Activated CD4-positive, alpha-beta T cell treated with anti-CD3 and anti-CD28 coated beads, Interleukin-2, amount 10 ng/mL, durations not matched to agents 24 days and 14 days (primary cell): ENCODE data around the gene NPRL2. TPM values are rescaled to one million over a fixed set of nuclear protein-coding genes. Genes with fewer than 3 reads are reported as not detected.

Experiments used
- DNase-seq: peaks from one replicate; pipeline ENCODE4 v3.0.0; 2022
- H3K27ac Mint-ChIP-seq: one replicate; pipeline ENCODE4 v1.8.0; 2022; ENCODE audit warnings: mild to moderate bottlenecking, mixed read lengths
- H3K27me3 Mint-ChIP-seq: one replicate; pipeline ENCODE4 v1.8.0; 2022; ENCODE audit warnings: mixed read lengths
- H3K36me3 Mint-ChIP-seq: one replicate; pipeline ENCODE4 v1.8.0; 2022; ENCODE audit warnings: low read depth, mild to moderate bottlenecking, mixed read lengths
- H3K4me1 Mint-ChIP-seq: one replicate; pipeline ENCODE4 v1.8.0; 2021; ENCODE audit warnings: mixed read lengths
- H3K4me3 Mint-ChIP-seq: one replicate; pipeline ENCODE4 v1.8.0; 2022; ENCODE audit warnings: mild to moderate bottlenecking, moderate library complexity, mixed read lengths
- H3K9me3 Mint-ChIP-seq: one replicate; pipeline ENCODE4 v1.8.0; 2021; ENCODE audit warnings: mixed read lengths
- intact Hi-C: fragments of 100-400 bp; cut with micrococcal nuclease; formaldehyde crosslinking; loops from one replicate; pipeline ENCODE4 v1.15.1; 2023
- total RNA-seq: library from RNA; stranded (reverse); gene quantifications from 2 replicates; pipeline ENCODE4 v1.2.3, GENCODE V29; 2022

NPRL2 gene
- total RNA-seq, 1 donor from 2014 or later: 43.0 TPM

DNA sequence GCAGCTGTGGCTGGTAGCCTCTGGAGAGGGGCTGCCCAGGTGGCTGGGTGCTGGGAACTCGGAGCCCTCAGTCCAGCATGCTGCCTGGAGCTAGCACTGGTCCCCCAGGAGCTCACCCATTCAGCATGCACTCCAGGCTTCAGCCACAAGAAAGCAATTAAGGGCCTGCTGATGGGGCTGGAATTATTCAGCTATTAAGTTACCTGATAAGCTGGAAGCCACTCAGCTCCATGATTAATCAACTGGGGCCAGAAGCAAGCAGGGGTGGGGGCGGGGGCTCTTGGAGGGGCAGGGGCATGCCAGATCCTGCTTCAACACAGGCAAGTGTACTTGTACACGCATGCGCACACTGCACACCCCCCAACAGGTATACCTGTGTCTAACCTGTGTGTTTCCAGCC lies 30.8 kb upstream of the NPRL2 start:
- peaks cover 2% of the 10 kb centered on the region for H3K27me3 Mint-ChIP-seq
- H3K4me3 Mint-ChIP-seq: no peak overlapping the region
- no peak overlapping the region for H3K27ac Mint-ChIP-seq
- H3K36me3 Mint-ChIP-seq: no peaks in the 10 kb centered on the region
- intact Hi-C loops: no loop called here
- no peak for DNase-seq
- no peaks in the 10 kb centered on the region for H3K9me3 Mint-ChIP-seq
- no peaks in the 10 kb centered on the region for H3K4me1 Mint-ChIP-seq

- Mint-ChIP-seq H3K4me1 (no peaks in the 10 kb centered on the region), H3K9me3 (no peaks in the 10 kb centered on the region), H3K27me3 (no peaks in the 10 kb centered on the region), H3K36me3 (no peaks in the 10 kb centered on the region), H3K27ac (no peak overlapping the region), H3K4me3 (no peak overlapping the region)
- DNase-seq: no peak
- intact Hi-C loops: no loop called here
These were observed 30.0 kb upstream of the NPRL2 start for GRCh38 chr3:50380405-50381085.

DNA sequence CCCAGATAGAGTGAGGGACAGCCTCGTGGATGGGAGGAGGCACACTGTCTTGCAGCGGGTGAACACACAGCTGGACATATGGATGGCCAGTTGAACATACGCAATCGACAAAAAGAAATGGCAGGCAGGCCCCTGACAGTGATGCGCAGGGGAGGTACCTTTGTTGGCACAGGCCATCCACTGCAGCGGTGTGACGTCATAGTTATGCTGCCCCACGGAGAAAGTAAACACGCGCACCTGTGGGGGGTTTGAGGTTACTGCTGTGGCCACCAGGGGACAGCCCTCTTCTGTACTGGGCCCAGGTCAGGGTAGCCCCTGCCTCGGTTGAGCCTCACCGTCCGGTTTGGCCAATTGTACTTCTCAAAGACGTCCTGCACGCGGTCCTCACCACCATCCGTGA lies 28.2 kb upstream of the NPRL2 start:
- H3K27ac Mint-ChIP-seq: no peak overlapping the region
- H3K4me3 Mint-ChIP-seq: no peak overlapping the region
- H3K27me3 Mint-ChIP-seq: no peaks in the 10 kb centered on the region
- no peaks in the 10 kb centered on the region for H3K4me1 Mint-ChIP-seq
- intact Hi-C loops: no loop called here
- DNase-seq: no peak
- H3K36me3 Mint-ChIP-seq: no peaks in the 10 kb centered on the region
- H3K9me3 Mint-ChIP-seq: no peaks in the 10 kb centered on the region

DNA sequence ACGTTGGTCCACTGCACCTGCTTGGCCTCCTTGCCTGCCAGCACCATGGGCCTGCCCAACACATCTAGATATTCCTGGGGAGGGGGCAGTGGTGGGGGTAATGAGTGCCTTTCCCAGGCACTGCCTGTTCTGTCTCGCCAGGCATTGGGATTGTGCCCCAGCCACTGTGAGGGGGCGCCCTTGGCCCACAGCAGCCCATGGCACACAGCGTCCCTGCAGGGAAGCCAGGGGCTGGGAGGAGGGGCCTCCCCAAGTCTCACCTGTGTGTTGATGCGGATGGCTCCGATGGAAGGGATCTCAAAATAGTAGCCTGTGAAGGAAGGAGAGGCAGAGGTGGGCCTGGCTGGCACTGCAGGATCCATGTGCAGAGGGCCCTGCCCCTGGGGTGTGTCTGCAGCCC lies 27.4 kb upstream of the NPRL2 start:
- H3K4me3 Mint-ChIP-seq: no peak overlapping the region
- no peaks in the 10 kb centered on the region for H3K27me3 Mint-ChIP-seq
- H3K27ac Mint-ChIP-seq: no peak overlapping the region
- DNase-seq: no peak
- peaks cover 2% of the 10 kb centered on the region for H3K4me1 Mint-ChIP-seq
- H3K36me3 Mint-ChIP-seq: no peaks in the 10 kb centered on the region
- no peaks in the 10 kb centered on the region for H3K9me3 Mint-ChIP-seq
- intact Hi-C loops: no loop called here

DNA sequence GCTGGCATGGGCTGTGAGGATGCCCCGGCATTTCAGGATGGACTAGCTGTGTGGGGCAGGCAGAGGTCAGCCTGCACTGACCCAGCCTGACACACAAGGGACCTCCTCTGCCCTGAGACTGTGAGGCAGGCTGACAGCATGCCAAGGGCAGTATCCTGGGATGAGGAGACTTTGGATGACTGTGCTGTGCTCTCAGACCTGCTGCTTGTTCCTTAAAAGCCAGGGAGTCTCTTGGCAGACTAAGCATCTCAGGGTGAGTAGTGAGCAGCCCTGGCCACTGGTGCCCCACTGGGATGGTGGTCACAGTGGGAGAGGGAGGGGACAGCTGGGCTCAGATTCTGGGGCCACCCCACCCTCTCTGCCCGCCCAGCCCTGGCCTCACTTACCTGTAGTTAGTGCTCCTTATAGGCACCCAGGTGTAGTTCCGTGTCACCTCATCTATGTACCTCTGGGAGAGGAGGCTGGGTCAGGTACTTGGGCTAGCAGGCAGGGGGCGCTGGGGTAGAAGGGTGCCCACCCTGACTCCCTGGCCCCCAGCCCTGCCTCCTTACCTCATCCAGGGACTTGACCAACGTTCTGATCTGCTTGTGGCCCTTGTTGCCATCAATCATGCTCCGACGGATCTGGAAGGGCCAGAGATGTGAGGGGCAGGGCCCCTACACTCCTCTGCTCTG lies 24.8 kb upstream of the NPRL2 start:
- Mint-ChIP-seq H3K9me3 (no peaks in the 10 kb centered on the region), H3K4me1 (peaks cover 4% of the 10 kb centered on the region), H3K27me3 (peaks cover 3% of the 10 kb centered on the region), H3K4me3 (no peak overlapping the region), H3K27ac (no peak overlapping the region), H3K36me3 (no peaks in the 10 kb centered on the region)
- DNase-seq: no peak
- intact Hi-C loops: no loop called here

DNA sequence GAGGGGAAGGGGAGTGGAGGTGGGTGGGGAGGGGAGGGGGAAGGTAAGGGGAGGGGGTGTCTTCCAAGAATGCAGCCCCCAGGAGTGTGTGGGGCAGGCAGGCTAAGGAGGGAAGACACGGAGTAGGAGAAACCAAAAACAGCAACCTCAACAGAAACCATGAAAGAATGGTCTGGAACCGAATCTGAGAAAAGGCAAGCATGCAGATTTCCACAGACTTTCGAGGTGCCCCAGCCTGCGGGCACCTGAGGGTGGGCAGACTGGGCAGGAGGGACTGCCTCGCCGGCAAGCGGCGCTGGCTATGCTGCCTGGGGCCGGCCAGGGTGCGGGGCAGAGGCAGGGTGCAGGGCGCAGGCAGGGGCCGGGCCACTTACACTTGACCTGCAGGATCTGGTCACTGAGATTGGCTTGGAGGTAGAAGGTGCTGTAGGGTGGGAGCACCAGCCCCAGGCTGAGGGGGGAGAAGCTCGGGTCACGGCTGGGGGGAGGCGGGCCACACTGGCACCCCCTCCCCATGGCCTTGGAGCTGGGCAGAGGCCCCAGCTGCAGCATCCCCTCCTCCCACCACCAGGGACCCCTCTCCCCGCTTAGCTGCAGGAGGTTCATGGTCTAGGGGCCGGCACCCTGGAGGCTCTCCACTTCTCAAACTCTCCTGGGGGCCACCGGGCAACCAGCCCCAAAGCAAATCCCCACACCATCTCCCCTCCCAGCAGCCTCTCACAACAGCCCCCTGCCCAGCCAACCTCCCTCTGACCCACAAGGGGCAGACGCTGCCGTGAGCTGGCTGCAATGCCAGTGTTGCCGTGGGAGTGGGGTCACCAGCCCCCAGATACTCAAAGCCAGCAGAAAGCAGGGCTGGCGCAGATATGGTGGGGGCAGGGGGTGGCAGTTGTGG lies 24.0 kb upstream of the NPRL2 start:
- DNase-seq: no peak

GRCh38 chr3:50373146-50374051 lies 22.8 kb upstream of the NPRL2 start:
- Mint-ChIP-seq H3K4me1 (peaks cover 8% of the 10 kb centered on the region), H3K4me3 (no peak overlapping the region), H3K27ac (no peak overlapping the region), H3K27me3 (peaks cover 3% of the 10 kb centered on the region), H3K9me3 (no peaks in the 10 kb centered on the region), H3K36me3 (no peaks in the 10 kb centered on the region)
- DNase-seq: no peak
- intact Hi-C loops: no loop called here

More for the DNA sequence above, 24.0 kb upstream of the NPRL2 start:
- H3K4me1 Mint-ChIP-seq: peaks cover 4% of the 10 kb centered on the region
- H3K36me3 Mint-ChIP-seq: no peaks in the 10 kb centered on the region
- no peaks in the 10 kb centered on the region for H3K9me3 Mint-ChIP-seq
- H3K27me3 Mint-ChIP-seq: peaks cover 3% of the 10 kb centered on the region
- no peak overlapping the region for H3K4me3 Mint-ChIP-seq
- intact Hi-C loops: no loop called here
- no peak overlapping the region for H3K27ac Mint-ChIP-seq

DNA sequence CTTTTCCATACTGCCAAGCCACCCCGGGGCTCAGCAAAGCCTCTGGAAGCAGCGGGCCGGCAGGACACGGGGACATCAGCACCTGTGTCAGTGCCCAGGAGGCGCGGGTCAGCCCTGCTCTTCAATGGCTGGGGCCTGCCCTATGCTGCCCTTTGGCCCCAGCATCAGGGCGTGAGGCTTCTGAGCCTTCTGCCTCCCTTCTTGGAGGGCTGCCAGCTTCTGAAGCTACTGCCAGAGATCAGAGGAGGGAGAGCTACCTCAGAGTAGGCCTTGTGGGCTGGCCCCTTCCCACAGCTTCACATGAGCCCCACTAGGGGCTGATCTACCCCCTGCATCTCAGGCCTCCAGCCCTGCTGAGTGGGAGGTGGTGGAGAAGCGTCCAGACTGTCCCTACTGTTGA lies 21.8 kb upstream of the NPRL2 start:
- Mint-ChIP-seq H3K4me1 (peaks cover 8% of the 10 kb centered on the region), H3K27ac (no peak overlapping the region), H3K36me3 (no peaks in the 10 kb centered on the region), H3K27me3 (peaks cover 3% of the 10 kb centered on the region), H3K4me3 (no peak overlapping the region), H3K9me3 (no peaks in the 10 kb centered on the region)
- intact Hi-C loops: no loop called here
- no peak for DNase-seq

GRCh38 chr3:50371133-50371685 lies 20.6 kb upstream of the NPRL2 start:
- Mint-ChIP-seq H3K9me3 (no peaks in the 10 kb centered on the region), H3K27me3 (peaks cover 3% of the 10 kb centered on the region), H3K4me3 (no peak overlapping the region), H3K36me3 (no peaks in the 10 kb centered on the region), H3K27ac (no peak overlapping the region), H3K4me1 (peaks cover 8% of the 10 kb centered on the region)
- intact Hi-C loops: no loop called here
- DNase-seq: no peak

- Mint-ChIP-seq H3K4me1 (peaks cover 11% of the 10 kb centered on the region), H3K4me3 (no peak overlapping the region), H3K36me3 (no peaks in the 10 kb centered on the region), H3K9me3 (no peaks in the 10 kb centered on the region), H3K27ac (no peak overlapping the region), H3K27me3 (peaks cover 3% of the 10 kb centered on the region)
- no peak for DNase-seq
- intact Hi-C loops: no loop called here
These were observed 20.0 kb upstream of the NPRL2 start for GRCh38 chr3:50370594-50370993.

DNA sequence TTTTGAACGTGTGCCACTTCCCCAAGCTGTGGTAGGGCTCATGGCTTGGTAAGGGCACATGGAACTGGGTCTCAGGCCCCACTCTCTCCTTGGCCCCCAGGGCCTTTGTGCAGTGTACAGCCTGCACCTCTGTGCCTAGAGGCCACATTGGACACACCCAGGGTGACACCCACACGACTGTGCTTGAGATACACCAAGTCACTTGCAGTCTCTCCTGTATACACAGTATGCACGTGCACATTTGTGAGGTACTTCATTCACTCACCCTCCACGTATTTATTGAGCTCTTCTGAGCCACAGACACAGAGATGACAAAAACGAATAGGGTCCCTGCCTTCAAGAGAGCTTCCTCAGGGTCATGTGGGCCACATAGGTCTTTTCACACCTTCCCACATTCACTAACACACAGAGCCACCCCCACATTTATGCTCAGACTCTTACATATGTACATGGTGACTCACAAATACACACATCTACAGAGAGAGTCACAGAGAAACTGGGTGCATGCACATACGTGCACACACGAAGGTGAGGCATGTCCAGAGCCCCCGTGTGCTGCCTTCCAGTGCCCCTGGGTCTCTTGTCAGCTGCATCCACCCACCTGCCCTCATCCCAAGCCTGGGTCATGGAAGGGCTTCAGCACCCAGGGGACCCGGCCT lies 18.6 kb upstream of the NPRL2 start:
- Mint-ChIP-seq H3K4me3 (no peak overlapping the region), H3K27ac (no peak overlapping the region), H3K36me3 (no peaks in the 10 kb centered on the region), H3K27me3 (peaks cover 3% of the 10 kb centered on the region), H3K9me3 (no peaks in the 10 kb centered on the region), H3K4me1 (peaks cover 13% of the 10 kb centered on the region)
- no peak for DNase-seq
- intact Hi-C loops: no loop called here

DNA sequence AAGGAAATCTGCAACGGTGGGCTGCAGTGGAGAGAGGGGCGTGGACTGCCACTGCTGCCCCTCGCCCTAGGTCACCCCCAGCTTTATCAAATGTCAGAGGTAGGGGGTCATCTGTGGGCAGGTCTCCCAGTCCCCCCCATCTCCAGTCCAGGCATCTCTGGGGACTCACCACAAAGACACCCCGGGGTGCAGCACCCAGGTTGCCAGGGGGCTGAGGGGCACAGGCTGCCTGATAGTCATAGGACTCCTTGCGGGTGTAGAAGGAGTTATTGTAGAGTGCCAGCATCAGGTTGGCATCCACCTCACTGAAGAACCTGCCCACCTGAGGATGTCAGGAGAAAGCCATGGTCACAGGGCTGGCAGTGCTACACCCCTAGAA lies 15.3 kb upstream of the NPRL2 start:
- no peaks in the 10 kb centered on the region for H3K27me3 Mint-ChIP-seq
- intact Hi-C loops: loop anchor here (1.0 to 2.0 kb wide), 2 partner anchors 15 to 29 kb away; partner anchors contain the start of genes CYB561D2 and NPRL2
- H3K27ac Mint-ChIP-seq: peak overlapping the region; percentile 62
- no peak for DNase-seq
- peaks cover 11% of the 10 kb centered on the region for H3K4me1 Mint-ChIP-seq
- H3K4me3 Mint-ChIP-seq: peak overlapping the region; percentile 83
- H3K36me3 Mint-ChIP-seq: no peaks in the 10 kb centered on the region
- no peaks in the 10 kb centered on the region for H3K9me3 Mint-ChIP-seq
